Dedifferentiated amniotic fluid mesenchymal stem cell (primary cell): Measurements from ENCODE around the gene HSPA12A.

Experiments used
- DNase-seq: peaks from one replicate; pipeline ENCODE4 v3.0.0-alpha.2; 2016; ENCODE audit errors: extremely low spot score

HSPA12A gene

GRCh38 chr10:116630020-116630419 is 112.3 kb downstream of the HSPA12A start:
- DNase-seq: no peak

GRCh38 chr10:116629340-116629739 is 113.0 kb downstream of the HSPA12A start:
- DNase-seq: no peak

GRCh38 chr10:116627386-116627933 is 114.9 kb downstream of the HSPA12A start:
- DNase-seq: no peak

GRCh38 chr10:116626815-116627214 is 115.6 kb downstream of the HSPA12A start:
- DNase-seq: no peak

- DNase-seq: no peak
Measured at GRCh38 chr10:116625845-116626244, 116.5 kb downstream of the HSPA12A start.

GRCh38 chr10:116621934-116622655 is 120.3 kb downstream of the HSPA12A start:
- DNase-seq: no peak

- DNase-seq: no peak
Measured at GRCh38 chr10:116621476-116621875, 120.9 kb downstream of the HSPA12A start.
